ENCODE data around the gene FOXA2. TPM values are rescaled to one million over a fixed set of nuclear protein-coding genes. Genes with fewer than 3 reads are reported as not detected.

The FOXA2 gene
- total and polyA plus RNA-seq, 2 of the 13 experiments (the other 11 are each of a cell fraction or from before 2014, with no cell fraction given): 8.8 to 12.2 TPM

DNA sequence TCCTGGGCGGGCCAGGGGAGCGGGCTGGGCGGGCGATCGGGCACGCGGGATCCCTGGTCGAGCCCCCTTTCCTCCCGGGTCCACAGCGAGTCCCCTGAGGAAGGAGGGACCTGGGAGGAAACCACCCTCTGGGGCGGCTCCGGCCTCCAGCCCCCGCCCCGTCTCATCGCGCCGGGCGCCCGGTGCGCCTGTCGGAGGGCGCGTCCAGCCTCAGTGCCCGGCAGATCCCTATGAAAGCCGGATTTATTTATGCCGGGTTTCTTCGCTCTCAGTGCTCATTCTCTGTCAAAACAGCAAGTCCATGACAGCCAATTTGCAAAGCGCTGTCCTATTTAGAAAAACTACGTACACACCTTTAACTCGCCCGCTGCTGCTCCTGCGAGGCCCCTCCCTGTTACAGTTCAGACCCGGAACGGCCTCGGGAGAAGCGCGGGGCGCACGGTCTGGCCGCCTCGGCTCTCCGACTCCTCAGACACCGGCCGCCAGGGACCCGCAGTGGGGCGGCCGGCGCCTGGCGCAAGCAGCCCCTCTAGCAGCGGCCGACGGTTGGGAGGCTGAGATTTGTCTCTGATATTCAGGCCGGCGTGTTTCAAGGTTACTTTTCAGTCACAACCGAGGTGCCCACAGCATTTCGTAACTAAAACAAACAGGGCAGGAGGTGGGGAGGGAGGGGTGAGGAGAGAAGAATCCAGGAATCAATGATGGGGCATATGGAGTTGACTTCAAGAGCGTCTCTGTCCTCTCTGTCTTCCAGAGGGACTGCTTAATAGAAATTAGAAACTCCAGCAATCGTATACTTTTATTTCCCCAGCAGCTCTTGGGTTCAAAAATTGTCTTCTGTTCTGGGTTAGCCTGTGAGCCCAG is 782 bp upstream of the FOXA2 start (continued):
- TF ChIP-seq, protein P1, sequence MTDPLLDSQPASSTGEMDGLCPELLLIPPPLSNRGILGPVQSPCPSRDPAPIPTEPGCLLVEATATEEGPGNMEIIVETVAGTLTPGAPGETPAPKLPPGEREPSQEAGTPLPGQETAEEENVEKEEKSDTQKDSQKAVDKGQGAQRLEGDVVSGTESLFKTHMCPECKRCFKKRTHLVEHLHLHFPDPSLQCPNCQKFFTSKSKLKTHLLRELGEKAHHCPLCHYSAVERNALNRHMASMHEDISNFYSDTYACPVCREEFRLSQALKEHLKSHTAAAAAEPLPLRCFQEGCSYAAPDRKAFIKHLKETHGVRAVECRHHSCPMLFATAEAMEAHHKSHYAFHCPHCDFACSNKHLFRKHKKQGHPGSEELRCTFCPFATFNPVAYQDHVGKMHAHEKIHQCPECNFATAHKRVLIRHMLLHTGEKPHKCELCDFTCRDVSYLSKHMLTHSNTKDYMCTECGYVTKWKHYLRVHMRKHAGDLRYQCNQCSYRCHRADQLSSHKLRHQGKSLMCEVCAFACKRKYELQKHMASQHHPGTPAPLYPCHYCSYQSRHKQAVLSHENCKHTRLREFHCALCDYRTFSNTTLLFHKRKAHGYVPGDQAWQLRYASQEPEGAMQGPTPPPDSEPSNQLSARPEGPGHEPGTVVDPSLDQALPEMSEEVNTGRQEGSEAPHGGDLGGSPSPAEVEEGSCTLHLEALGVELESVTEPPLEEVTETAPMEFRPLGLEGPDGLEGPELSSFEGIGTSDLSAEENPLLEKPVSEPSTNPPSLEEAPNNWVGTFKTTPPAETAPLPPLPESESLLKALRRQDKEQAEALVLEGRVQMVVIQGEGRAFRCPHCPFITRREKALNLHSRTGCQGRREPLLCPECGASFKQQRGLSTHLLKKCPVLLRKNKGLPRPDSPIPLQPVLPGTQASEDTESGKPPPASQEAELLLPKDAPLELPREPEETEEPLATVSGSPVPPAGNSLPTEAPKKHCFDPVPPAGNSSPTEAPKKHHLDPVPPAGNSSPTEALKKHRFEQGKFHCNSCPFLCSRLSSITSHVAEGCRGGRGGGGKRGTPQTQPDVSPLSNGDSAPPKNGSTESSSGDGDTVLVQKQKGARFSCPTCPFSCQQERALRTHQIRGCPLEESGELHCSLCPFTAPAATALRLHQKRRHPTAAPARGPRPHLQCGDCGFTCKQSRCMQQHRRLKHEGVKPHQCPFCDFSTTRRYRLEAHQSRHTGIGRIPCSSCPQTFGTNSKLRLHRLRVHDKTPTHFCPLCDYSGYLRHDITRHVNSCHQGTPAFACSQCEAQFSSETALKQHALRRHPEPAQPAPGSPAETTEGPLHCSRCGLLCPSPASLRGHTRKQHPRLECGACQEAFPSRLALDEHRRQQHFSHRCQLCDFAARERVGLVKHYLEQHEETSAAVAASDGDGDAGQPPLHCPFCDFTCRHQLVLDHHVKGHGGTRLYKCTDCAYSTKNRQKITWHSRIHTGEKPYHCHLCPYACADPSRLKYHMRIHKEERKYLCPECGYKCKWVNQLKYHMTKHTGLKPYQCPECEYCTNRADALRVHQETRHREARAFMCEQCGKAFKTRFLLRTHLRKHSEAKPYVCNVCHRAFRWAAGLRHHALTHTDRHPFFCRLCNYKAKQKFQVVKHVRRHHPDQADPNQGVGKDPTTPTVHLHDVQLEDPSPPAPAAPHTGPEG (CRISPR knock-in tag; IDR thresholded peaks at IDR 0.05): peak; percentile 74; the same call in 1 of the 2 replicates
- no peak for TF ChIP-seq ZNF737 (CRISPR knock-in tag; IDR thresholded peaks at IDR 0.05; ENCODE audit: borderline replicate concordance)
- no peak for TF ChIP-seq NR3C1 (CRISPR knock-in tag; IDR thresholded peaks at IDR 0.05)
- 0 out of 2 replicates have a peak, but pooled peaks have one; percentile 31 for TF ChIP-seq REL (CRISPR knock-in tag; conservative IDR thresholded peaks at IDR 0.05)
- TF ChIP-seq ZNF253 (CRISPR knock-in tag; IDR thresholded peaks at IDR 0.05; ENCODE audit: borderline replicate concordance): no peak
- TF ChIP-seq CREB1 (IDR thresholded peaks at IDR 0.05): no peak
- TF ChIP-seq CREB1 (CRISPR knock-in tag; IDR thresholded peaks at IDR 0.05): no peak
- peak; percentile 78 for TF ChIP-seq HOXA5 (CRISPR knock-in tag; IDR thresholded peaks at IDR 0.05)
- peak; percentile 68; the same call in 1 of the 2 replicates for TF ChIP-seq RFXAP (CRISPR knock-in tag; IDR thresholded peaks at IDR 0.05; ENCODE audit: borderline replicate concordance)
- TF ChIP-seq, protein P2, sequence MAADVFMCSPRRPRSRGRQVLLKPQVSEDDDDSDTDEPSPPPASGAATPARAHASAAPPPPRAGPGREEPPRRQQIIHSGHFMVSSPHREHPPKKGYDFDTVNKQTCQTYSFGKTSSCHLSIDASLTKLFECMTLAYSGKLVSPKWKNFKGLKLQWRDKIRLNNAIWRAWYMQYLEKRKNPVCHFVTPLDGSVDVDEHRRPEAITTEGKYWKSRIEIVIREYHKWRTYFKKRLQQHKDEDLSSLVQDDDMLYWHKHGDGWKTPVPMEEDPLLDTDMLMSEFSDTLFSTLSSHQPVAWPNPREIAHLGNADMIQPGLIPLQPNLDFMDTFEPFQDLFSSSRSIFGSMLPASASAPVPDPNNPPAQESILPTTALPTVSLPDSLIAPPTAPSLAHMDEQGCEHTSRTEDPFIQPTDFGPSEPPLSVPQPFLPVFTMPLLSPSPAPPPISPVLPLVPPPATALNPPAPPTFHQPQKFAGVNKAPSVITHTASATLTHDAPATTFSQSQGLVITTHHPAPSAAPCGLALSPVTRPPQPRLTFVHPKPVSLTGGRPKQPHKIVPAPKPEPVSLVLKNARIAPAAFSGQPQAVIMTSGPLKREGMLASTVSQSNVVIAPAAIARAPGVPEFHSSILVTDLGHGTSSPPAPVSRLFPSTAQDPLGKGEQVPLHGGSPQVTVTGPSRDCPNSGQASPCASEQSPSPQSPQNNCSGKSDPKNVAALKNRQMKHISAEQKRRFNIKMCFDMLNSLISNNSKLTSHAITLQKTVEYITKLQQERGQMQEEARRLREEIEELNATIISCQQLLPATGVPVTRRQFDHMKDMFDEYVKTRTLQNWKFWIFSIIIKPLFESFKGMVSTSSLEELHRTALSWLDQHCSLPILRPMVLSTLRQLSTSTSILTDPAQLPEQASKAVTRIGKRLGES (CRISPR knock-in tag; IDR thresholded peaks at IDR 0.05; ENCODE audit: borderline replicate concordance): peak; percentile 38
- TF ChIP-seq ZNF558 (CRISPR knock-in tag; IDR thresholded peaks at IDR 0.05; ENCODE audit: borderline replicate concordance): no peak
- TF ChIP-seq, protein P3, sequence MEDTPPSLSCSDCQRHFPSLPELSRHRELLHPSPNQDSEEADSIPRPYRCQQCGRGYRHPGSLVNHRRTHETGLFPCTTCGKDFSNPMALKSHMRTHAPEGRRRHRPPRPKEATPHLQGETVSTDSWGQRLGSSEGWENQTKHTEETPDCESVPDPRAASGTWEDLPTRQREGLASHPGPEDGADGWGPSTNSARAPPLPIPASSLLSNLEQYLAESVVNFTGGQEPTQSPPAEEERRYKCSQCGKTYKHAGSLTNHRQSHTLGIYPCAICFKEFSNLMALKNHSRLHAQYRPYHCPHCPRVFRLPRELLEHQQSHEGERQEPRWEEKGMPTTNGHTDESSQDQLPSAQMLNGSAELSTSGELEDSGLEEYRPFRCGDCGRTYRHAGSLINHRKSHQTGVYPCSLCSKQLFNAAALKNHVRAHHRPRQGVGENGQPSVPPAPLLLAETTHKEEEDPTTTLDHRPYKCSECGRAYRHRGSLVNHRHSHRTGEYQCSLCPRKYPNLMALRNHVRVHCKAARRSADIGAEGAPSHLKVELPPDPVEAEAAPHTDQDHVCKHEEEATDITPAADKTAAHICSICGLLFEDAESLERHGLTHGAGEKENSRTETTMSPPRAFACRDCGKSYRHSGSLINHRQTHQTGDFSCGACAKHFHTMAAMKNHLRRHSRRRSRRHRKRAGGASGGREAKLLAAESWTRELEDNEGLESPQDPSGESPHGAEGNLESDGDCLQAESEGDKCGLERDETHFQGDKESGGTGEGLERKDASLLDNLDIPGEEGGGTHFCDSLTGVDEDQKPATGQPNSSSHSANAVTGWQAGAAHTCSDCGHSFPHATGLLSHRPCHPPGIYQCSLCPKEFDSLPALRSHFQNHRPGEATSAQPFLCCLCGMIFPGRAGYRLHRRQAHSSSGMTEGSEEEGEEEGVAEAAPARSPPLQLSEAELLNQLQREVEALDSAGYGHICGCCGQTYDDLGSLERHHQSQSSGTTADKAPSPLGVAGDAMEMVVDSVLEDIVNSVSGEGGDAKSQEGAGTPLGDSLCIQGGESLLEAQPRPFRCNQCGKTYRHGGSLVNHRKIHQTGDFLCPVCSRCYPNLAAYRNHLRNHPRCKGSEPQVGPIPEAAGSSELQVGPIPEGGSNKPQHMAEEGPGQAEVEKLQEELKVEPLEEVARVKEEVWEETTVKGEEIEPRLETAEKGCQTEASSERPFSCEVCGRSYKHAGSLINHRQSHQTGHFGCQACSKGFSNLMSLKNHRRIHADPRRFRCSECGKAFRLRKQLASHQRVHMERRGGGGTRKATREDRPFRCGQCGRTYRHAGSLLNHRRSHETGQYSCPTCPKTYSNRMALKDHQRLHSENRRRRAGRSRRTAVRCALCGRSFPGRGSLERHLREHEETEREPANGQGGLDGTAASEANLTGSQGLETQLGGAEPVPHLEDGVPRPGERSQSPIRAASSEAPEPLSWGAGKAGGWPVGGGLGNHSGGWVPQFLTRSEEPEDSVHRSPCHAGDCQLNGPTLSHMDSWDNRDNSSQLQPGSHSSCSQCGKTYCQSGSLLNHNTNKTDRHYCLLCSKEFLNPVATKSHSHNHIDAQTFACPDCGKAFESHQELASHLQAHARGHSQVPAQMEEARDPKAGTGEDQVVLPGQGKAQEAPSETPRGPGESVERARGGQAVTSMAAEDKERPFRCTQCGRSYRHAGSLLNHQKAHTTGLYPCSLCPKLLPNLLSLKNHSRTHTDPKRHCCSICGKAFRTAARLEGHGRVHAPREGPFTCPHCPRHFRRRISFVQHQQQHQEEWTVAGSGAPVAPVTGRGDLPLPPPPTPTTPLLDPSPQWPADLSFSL (CRISPR knock-in tag; IDR thresholded peaks at IDR 0.05): peak; percentile 58; the same call in 1 of the 2 replicates
